K562 (cell line): ENCODE results near the gene USP5. TPM values are rescaled to one million over a fixed set of nuclear protein-coding genes. Genes with fewer than 3 reads are reported as not detected.
A peak's percentile ranks its signal among the peaks of the same experiment; 100 is the strongest.

ENCODE experiments used
- KHSRP ChIP-seq: fragments of 450-650 bp; IDR thresholded peaks from 2 replicates; pipeline ENCODE4 v1.6.1; 2017
- SAP30 ChIP-seq: fragments of 200-600 bp; sonication (generic); IDR thresholded peaks from 2 replicates; pipeline ENCODE4 v1.6.1; 2012; ENCODE audit warnings: borderline replicate concordance, low read depth, mild to moderate bottlenecking, moderate library complexity, low read length, control low read depth, inconsistent platforms; ENCODE audit not compliant: insufficient read depth, poor library complexity, severe bottlenecking
- TAF15 ChIP-seq: fragments of 200-400 bp; formaldehyde crosslinking; IDR thresholded peaks from 2 replicates; pipeline ENCODE4 v1.6.1; 2017; ENCODE audit warnings: mild to moderate bottlenecking, low read depth, low read length, moderate library complexity
- XRCC5 ChIP-seq: fragments of 200-400 bp; formaldehyde crosslinking; IDR thresholded peaks from 2 replicates; pipeline ENCODE4 v1.6.1; 2017; ENCODE audit warnings: low read depth, mild to moderate bottlenecking, low read length
- ZFX ChIP-seq: sonication (generic); formaldehyde crosslinking; IDR thresholded peaks from 2 replicates; pipeline ENCODE4 v1.8.0; 2022; ENCODE audit warnings: mild to moderate bottlenecking, missing genetic modification reagents, moderate library complexity
- ZNF324 ChIP-seq: fragments of 250-450 bp; sonication (Bioruptor Pico); IDR thresholded peaks from 2 replicates; pipeline ENCODE4 v1.4.0; 2020; ENCODE audit warnings: mild to moderate bottlenecking
- ZNF586 ChIP-seq: fragments of 450-650 bp; formaldehyde crosslinking; conservative IDR thresholded peaks from 2 replicates; pipeline ENCODE4 v1.4.0; 2020; ENCODE audit warnings: mild to moderate bottlenecking, moderate library complexity
- polyA plus RNA-seq, 8 experiments: library from polyadenylated mRNA; depleted of rRNA in 4 of 8; stranded (reverse) in 5 of 8; unstranded in 3 of 8; fragments of >200 nt; fragmentation: Nextera tagmentation in 2 of 8; fragmentation: Illumina TruSeq in 1 of 8; extraction: Ambion mirVana in 2 of 8; extraction: Trizol in 1 of 8; gene quantifications; 2 replicates each; pipeline versions ENCODE4 v1.2.1 to v1.2.3, GENCODE V29; 2011 to 2014; ENCODE audit warnings: inconsistent platforms in 1 of 8, missing spikeins in 1 of 8
- total RNA-seq, 7 experiments: library from RNA; depleted of rRNA in 6 of 7; stranded (reverse); fragments of >200 nt in 6 of 7; fragmentation: Illumina TruSeq in 2 of 7; extraction: Trizol in 2 of 7; gene quantifications; 2 replicates each; pipeline versions ENCODE4 v1.2.1 to v1.2.3, GENCODE V29; 2011 to 2021; ENCODE audit warnings: low replicate concordance in 1 of 7
- TF ChIP-seq, protein P1 (sequence below): sonication (generic); formaldehyde crosslinking; IDR thresholded peaks from 2 replicates; pipeline ENCODE4 v1.8.0; 2022; ENCODE audit warnings: mild to moderate bottlenecking, missing genetic modification reagents

The USP5 gene
- total and polyA plus RNA-seq, 9 of the 15 experiments (the other 6 are each of a cell fraction or from before 2014, with no cell fraction given), result 1.4 to 107 (median 48.6) TPM

DNA sequence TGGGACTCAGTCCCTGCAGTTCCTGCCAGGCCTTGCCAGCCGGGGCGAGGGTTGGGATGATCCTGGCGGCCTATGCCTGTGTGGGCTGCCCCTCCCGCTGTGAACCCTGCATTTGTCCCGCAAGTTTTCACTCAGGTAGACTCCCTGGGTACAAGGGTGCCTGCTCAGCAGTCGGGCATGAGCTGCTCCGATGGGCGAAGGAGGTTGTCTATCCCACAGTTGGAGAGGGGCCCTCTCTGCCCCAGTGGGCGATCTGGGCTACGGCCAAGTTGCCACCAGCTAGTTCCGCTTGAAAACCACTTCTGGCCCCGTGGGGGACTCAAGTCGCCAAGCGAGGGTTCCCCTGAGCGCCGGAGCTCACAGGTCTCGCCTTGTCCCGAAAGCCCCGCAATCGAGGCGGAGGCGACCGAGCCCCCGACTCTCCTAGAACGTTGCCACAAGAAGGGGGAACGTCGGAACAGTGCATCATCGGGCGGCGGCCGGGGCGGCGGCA, 15.0 kb downstream of the USP5 start (continued):
- TF ChIP-seq ZNF324 (no peak), TAF15 (no peak), XRCC5 (no peak), ZFX (CRISPR knock-in tag) (peak; percentile 21; the same call in 1 of the 2 replicates), ZNF586 (CRISPR knock-in tag) (no peak), SAP30 (no peak), KHSRP (no peak)
- TF ChIP-seq, protein P1, sequence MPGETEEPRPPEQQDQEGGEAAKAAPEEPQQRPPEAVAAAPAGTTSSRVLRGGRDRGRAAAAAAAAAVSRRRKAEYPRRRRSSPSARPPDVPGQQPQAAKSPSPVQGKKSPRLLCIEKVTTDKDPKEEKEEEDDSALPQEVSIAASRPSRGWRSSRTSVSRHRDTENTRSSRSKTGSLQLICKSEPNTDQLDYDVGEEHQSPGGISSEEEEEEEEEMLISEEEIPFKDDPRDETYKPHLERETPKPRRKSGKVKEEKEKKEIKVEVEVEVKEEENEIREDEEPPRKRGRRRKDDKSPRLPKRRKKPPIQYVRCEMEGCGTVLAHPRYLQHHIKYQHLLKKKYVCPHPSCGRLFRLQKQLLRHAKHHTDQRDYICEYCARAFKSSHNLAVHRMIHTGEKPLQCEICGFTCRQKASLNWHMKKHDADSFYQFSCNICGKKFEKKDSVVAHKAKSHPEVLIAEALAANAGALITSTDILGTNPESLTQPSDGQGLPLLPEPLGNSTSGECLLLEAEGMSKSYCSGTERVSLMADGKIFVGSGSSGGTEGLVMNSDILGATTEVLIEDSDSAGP, result no peak
